ENCODE measurements around the gene KRTCAP3.
A peak's percentile ranks its signal among the peaks of the same experiment; 100 is the strongest.
"Not testable (repeated sequence)": the region's sequence is repeated elsewhere in the genome, so short reads cannot be mapped to it uniquely, and the experiment has no call there.

Gene KRTCAP3, protein sequence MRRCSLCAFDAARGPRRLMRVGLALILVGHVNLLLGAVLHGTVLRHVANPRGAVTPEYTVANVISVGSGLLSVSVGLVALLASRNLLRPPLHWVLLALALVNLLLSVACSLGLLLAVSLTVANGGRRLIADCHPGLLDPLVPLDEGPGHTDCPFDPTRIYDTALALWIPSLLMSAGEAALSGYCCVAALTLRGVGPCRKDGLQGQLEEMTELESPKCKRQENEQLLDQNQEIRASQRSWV

DNA sequence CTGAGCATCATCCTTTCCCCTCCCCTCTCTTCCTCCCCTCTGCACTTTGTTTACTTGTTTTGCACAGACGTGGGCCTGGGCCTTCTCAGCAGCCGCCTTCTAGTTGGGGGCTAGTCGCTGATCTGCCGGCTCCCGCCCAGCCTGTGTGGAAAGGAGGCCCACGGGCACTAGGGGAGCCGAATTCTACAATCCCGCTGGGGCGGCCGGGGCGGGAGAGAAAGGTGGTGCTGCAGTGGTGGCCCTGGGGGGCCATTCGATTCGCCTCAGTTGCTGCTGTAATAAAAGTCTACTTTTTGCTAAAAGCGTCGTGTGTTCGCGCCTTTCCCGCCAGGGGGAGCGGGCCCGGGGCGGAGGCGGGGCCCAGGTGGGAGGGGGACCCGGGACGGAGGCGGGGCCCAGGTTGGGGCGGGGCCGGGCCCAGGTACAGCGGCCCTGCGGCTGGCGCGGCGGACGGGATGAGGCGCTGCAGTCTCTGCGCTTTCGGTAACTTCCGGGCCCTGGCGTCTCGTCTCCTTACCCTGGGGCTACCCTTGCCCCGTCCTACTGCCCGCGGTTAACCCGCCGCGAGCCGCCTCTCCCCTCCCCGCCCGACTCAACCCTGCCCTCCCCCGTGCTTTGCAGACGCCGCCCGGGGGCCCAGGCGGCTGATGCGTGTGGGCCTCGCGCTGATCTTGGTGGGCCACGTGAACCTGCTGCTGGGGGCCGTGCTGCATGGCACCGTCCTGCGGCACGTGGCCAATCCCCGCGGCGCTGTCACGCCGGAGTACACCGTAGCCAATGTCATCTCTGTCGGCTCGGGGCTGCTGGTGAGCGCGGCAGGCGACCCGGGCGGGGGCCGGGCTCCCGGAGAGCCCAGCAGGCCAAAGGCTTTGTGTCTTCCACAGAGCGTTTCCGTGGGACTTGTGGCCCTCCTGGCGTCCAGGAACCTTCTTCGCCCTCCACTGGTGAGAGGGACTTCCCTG, at the start of gene KRTCAP3:
Gene KRTCAP3, plus strand, starts transcription at position 424 of the 962 bp plus-strand sequence. Its CDS starts 32 bp downstream, at position 456.
- peak; percentile 34 for DNase-seq

DNA sequence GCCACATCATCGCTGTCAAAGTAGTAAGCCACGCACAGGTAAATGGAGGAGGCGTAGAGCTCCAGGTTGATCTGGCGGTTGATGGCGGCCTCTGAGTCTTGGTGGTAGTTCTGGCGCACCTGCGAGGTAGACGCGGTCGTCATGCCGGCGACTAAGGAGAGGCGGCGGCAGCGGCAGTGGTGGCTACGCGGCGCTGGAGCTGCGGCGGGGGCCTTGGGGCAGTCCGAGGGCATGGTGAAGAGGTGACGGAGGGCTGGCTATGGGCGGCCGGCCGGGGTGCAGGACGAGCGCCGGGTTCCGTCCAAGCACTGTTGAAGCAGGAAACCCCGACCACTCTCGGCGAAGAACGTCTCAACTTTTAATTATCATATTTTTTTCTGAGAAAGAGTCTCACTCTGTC, 49.0 kb upstream of the KRTCAP3 start:
- no peak for DNase-seq

DNA sequence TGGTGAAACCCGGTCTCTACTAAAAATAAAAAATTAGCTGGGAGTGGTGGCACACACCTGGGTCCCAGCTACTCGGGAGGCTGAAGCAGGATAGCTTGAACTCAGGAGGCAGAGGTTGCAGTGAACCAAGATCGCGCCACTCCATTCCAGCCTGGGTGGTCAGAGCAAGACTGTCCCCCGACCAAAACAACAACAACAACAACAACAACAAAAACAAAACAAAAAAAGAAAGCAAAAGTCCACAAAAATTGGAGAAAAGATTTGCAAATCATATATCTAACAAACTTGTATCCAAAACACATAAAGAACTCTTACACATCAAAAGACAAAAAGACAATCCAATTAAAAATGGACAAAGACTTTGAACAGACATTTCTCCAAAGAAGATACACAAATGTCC, 43.2 kb upstream of the KRTCAP3 start:
- DNase-seq = no peak

DNA sequence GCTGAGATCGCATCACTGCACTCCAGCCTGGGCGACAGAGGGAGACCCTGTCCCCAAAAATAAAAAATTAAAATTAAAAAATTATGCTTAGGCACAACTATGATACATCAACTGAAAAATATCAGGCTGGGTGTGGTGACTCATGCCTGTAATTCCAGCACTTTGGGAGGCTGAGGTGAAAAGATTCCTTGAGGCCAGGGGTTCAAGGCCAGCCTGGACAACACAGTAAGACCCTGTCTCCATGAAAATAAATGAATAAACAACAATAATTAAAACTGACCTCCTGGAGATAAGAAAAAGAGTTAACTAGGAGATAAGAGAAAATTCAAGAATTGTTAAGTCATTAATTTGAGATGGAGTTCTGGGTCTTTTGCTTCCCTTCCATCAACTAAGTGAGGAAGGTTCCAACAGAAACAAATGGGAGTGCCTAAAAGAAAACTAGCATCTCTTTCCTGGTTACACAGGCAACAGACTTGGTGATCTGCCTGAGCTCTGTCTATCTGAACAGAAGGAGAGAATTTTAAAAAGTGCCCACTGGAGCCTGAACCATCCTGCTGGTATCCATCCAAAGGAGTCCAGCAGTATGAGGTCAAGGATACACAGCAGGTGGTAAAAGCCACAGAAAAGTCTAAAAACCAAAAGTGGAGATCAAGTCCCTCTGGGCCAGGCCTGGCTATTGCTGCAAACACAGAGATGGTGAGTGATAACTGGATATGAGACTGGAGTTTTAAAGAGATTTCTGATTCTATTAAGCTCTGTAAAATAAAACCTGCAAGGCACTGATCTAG, 41.6 kb upstream of the KRTCAP3 start:
- no peak for DNase-seq

DNA sequence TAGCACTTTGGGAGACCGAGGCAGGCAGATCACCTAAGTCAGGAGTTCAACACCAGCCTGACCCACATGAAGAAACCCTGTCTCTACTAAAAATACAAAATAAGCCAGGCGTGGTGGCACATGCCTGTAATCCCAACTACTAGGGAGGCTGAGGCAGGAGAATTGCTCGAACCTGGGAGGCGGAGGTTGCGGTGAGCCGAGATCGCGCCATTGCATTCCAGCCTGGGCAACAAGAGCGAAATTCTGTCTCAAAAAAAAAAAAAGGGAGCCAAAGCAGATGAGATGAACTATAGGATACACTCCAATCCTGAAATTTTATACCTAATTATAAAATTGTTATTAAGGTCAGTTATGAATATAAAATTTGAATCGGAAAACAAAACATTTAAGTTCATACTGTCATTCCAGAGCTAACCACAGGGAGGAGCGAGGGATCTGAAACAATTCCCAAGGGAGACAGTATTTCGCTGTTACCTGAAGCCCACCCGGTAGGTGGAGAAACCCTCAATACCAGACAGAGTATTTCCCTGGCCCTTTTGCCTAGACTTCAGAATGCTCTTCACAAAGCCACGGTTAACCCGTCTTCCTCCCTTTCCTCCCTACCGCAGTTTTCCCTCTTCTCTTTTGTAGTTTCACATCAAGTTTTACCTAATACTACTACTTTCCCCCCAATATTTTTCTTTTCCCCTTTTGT, 34.2 kb upstream of the KRTCAP3 start:
- no peak for DNase-seq

DNA sequence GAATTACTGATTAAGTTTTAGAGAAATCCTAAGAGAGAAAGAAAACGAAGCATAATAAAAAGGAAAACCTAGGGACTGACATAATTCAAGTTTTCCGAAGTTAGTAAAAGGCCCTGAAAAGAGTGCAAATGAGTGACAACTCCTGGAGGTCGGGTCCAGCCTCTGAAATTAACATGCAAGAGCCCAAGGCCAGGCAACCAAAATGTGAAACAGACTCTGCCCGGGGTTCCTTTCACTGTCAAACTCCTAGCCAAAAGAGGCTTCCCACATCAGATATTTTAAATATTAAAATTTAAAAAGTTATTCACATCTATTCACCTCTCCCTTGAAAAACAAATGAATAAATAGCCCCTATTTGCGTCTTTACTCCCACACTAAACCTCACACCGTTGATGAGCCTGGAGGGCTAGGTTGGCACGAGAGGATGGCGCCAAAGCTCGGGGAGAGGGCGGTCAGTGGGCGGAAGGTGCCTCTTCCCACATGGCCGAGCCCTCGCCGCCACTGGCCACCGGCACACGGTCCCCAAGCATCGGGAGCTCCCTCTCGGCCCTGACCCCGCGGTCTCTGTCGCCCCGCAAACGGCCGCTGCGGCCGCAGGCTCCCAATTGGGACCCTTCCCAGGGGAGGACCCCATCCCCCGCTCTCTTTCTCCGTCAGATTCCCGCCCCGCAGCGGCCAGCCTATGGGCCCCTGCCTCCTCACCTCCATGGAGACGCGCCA, 33.4 kb upstream of the KRTCAP3 start:
- peak; percentile 52 for DNase-seq

DNA sequence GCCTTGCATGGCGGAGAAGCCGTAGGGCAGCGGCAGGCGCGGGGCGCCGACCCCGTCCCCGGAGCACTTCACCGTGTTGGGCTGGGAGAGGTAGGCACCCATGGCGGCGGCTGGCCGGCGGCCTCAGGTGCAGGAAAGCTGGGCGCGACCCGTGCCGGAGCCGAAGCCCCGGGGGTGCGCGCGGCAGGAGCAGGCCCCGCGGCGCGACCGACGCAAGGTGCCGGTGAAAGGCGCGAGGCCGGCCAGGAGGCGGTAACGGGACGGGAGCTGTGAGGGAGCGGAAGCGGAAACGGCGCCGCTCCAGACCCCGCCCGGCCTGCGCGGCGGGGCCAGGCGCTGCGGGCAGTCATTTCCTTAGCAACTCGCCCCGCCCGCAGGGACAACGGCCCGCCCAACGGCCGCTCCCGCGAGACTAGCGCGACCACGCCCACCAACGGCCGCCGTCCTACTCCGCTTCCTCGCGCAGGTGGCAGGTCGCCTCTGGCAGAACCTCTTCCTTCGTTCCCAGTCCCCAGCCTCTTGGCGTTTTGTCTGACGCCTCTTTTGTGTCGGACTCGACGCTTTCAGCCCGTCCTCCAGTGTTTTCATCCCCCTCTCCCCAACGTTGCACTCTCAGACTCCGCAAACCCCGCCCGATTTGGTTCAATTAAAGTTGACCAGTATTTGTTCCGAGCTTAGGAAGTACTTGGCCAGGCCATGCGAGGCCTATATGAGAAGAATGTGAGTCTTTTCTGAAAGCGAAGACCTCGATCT, 32.7 kb upstream of the KRTCAP3 start, which contains the start of gene PPM1G:
Gene PPM1G, minus strand, starts transcription at position 271 of the 753 bp plus-strand sequence. Its CDS starts 169 bp downstream, at position 102.
- peak; percentile 98 for DNase-seq

DNA sequence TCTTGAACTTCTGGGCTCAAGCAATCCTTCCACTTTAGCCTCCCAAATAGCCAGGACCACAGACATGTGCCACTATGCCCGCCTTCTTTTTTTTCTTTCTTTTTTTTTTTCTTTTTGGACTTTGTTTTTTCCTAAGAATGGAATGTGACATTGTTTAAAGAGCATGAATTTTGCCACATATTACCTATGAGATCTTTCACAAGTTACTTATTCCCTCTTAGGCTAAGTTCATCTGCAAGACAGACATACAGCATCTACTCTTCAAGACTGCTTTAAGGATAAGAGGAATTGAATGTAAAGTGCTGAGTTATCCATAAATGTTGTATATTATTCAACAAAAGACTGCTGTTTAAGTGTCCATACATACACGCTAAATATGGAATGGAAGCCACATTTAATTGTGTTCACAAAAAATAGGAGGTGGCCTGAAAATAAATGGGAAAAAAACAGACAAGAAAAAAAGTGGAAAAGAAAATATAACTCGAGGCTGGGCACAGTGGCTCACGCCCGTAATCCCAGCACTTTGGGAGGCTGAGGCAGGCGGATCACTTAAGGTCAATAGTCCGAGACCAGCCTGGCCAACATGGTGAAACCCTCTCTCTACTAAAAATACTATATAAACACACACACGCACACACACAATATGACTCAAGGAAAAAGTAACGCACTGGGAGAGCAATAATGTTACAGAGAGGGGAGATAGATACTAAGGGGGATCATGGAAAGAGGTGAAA, 29.6 kb upstream of the KRTCAP3 start:
- no peak for DNase-seq

DNA sequence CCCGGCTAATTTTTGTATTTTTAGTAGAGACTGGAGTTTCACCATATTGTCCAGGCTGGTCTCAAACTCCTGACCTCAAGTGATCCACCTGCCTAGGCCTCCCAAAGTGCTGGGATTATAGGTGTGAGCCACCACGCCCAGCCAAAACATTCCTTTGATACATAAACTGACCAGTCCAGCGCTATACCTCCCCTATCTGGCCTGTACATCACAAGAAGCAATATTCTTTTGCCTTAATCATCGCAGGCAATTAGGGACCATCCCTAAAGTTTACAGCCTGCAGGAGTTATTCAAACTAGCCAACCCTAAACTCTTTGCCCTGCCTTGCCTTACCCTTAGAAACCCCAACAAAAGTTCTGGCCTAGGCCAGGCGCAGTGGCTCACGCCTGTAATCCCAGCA, 26.0 kb upstream of the KRTCAP3 start:
- no peak for DNase-seq

DNA sequence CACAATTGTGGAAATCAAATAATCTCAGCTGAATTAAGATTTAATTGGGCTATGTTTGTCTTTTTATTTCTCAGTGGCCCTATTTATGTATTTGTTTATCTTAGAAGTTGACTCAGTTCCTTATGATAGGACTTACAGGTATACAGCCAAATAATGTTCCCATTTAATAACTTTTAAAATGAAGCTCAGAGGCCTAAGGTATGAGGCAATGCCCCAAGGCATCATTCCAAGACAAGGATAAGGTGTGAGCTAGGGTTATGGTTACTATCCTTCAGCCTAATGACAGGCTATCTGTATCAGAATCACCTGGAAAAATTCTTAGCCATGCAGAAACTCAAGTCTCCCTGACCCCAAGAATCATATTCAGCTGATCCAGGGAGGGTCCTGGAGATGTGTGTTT, 21.2 kb upstream of the KRTCAP3 start:
- DNase-seq = no peak

DNA sequence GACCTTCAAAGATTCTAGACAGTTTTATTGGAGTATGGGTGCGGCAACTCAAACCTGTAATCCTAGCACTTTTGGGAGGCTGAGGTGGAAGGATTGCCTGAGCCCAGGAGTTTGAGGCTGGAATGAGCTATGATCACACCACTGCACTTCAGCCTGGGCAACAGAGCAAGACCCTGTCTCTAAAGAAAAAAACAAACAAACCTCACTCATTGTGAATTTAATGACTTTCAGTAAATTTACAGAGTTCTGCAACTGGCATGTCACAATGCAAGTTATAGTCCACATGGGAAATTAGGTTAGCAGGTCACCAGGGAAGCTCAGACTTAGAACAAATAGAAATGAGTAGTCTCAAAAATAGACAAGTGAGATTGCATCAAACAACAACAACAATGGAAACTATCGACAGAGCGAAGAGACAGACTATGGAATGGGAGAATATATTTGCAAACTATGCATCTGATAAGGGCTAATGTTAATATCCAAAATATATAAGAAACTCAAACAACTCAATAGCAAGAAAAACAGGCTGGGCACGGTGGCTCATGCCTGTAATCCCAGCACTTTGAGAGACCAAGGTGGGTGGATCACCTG, 20.4 kb upstream of the KRTCAP3 start:
- DNase-seq = no peak

DNA sequence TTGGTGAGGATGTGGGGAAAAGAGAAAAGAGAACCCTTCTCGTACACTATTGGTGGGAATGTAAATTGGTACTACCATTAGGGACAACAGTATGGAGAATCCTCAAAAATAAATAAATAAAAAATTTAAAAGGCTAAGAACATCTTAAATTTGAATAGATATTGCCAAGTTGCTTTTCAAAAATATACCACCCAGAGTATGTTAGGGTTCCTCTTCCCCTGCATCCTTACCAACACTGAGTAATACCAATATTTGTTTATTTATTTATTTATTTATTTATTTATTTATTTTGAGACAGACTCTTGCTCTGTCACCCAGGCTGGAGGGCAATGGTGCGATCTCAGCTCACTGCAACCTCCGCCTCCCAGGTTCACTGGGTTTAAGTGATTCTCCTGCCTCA, 19.2 kb upstream of the KRTCAP3 start:
- DNase-seq = no peak

DNA sequence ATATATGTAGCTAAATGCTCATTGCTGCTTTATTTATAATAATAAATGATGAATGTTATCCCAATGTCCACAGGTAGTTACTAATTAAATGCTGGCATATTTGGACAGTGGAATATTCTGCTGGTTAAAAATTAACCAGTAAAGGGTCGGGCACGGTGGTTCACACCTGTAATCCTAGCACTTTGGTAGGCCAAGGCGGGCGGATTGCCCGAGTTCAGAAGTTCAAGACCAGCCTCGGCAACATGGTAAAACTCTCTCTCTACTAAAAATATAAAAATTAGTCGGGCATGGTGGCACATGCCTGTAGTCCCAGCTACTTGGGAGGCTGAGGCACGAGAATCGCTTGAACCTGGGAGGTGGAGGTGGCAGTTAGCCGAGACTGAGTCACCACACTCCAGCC, 17.1 kb upstream of the KRTCAP3 start:
- DNase-seq = not testable (repeated sequence)

DNA sequence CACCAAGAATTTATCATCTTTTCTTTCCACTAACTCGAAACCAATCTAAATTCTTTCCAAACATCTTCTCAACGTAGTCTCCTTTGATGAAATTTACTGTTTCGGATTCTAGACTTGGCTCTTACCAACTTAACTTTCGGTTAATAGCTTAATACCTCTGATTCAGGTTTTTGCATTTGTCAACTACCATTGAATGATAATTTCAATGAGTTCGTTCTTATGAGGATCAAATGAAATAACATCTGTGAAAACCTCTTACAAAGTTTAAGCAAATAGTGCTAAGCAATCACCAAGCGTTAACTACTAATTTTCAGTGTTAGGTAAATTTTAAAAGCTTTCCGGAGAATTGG, 14.3 kb upstream of the KRTCAP3 start:
- DNase-seq = no peak

DNA sequence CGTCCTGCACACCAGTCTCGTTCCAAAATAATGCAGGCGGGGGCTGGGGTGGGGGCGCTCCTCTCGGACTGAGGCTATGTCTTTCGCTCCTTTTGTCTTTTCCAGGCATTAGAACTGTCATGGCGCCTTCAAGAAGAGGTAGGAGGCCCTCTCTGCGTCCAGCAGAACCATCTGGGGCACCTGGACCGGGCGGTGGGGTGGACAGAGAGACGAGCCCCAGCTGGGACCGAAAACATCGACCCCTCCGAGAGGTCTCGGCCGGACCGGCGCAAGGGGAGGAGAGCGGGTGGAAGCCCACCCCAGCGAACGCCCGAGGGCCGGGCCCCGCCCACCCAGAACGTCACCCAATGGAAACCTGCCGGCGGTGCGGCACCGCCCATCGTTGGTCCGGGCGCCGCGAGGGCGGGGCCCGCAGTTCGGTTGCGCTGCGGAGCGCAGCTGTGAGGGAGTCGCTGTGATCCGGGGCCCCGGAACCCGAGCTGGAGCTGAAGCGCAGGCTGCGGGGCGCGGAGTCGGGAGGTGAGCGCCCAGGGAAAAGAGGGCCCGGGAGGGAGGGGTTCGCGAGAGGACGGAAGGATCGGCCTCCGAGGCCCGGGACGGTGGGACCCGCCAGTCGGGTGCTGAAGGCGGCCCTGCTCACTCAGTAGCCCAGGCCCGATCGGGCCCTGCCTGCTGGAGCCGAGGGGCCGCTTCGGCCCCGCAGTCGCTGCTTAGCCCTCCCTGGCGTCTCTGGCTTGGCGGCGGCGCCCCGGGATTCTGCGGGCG, 13.8 kb upstream of the KRTCAP3 start, which contains the start of gene NRBP1:
Gene NRBP1, plus strand, starts transcription at position 419 of the 765 bp plus-strand sequence. CDS start 4,643 bp downstream, outside the sequence.
- DNase-seq = peak; percentile 96

DNA sequence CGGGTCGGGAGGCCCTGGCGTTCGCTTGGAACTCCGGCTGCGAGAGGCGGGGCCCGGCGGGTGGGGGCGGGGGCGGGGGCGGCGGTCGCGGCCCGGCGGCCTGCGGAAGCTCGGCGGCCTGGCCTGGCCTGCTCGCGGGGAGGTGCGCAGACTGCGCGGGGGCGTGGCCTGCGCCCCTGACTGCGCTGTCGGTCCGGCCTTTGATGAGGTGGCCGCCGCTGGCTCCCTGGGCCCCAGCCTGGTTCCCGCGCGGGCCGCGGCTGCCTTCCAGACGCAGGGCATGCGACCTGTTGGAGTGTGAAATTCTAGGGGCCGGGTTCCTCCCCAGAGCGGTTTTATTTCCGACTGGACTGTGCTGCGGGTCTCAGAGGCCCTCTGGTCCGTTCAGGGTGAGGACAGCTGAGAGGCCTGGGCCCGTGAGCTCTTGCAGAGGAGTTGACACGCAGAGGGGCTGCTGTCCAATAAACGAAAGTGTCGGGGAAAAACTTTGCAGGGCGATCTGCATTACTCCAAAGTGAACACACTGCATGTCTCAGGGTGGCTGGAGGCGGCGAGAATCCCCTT, 13.1 kb upstream of the KRTCAP3 start:
- DNase-seq = peak; percentile 87

DNA sequence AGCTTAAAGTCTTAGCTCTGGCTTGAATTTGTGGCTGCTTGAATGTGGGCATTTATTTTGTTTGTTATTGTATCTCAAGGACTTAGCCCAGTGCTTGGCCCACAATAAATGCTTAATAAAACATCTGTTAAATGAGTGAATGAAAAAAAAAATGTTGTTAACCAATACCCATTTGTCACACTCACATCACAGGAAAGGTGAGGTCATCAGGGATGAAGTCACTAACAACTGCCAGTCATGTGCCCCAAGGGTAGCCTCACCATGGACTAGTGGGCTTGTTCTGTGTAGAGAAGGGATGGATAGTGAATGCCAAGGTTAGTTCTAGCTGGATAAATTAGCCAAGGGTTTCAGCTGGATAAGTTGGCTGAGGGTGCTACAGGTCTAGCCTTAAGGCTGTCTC, 10.8 kb upstream of the KRTCAP3 start:
- DNase-seq = peak; percentile 46

DNA sequence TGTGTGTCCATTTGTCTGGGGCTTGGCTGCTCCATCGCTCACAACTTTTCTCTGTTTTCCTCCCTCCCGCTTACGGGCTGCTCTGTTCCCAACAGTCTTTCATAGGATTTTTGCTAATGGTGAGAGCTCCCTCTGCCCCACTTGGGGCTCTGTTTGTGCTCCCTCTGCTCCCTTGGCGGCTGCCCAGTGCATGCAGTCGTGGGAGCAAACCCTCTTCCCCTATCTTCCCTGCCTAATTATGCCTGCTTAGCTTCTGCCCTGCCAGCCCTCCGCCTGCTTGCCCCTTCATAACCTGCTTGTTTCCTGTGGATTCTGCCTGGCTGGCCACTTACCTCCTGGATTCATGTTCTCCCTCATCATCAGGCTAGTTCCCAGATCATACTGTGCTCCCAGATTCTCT, 6.6 kb upstream of the KRTCAP3 start:
- DNase-seq = no peak

All from stimulated activated CD4-positive, alpha-beta T cell treated with anti-CD3 and anti-CD28 coated beads, Interleukin-15, amount 100 ng/mL, for 24 hours (primary cell).